ENCODE measurements around the gene GOLGA3.

GOLGA3 gene

GRCh38 chr12:132786192-132786591, 42.5 kb downstream of the GOLGA3 start:
- Histone ChIP-seq H4K20me1 (ENCODE audit: insufficient read depth, low read length, poor library complexity, severe bottlenecking) (no peaks in the 10 kb centered on the region), H3K9me2 (replicated peaks; ENCODE audit: low read depth, low read length) (no peaks in the 10 kb centered on the region), H3K9me3 (ENCODE audit: insufficient read depth, low read depth, low read length) (no peaks in the 10 kb centered on the region), H3K4me1 (ENCODE audit: insufficient read depth, low read length, poor library complexity, severe bottlenecking) (peaks cover 6% of the 10 kb centered on the region), H3K4me3 (ENCODE audit: low read length, poor library complexity, severe bottlenecking) (no peak overlapping the region), H2AFZ (ENCODE audit: low read length) (no peak overlapping the region), H3F3A (ENCODE audit: low read depth) (no peaks in the 10 kb centered on the region), H3K36me3 (ENCODE audit: insufficient read depth, low read length) (peaks cover 45% of the 10 kb centered on the region; the same call in 1 of the 2 replicates), H3K9ac (ENCODE audit: low read depth, low read length, poor library complexity, severe bottlenecking) (no peak overlapping the region), H3K27me3 (ENCODE audit: insufficient read depth, low read length, poor library complexity, severe bottlenecking) (no peaks in the 10 kb centered on the region), H3K4me2 (ENCODE audit: low read depth, low read length, poor library complexity, severe bottlenecking) (no peak overlapping the region), H3K79me2 (ENCODE audit: insufficient read depth, low read length) (no peaks in the 10 kb centered on the region)
- TF ChIP-seq CTCF (conservative IDR thresholded peaks at IDR 0.05; ENCODE audit: low read length) (no peak), EZH2phosphoT487 (IDR thresholded peaks at IDR 0.05; ENCODE audit: borderline replicate concordance) (no peak)

- no peaks in the 10 kb centered on the region for H3K9me2 ChIP-seq (replicated peaks; ENCODE audit: low read depth, low read length)
- H3K9ac ChIP-seq (ENCODE audit: low read depth, low read length, poor library complexity, severe bottlenecking) = no peak overlapping the region
- H2AFZ ChIP-seq (ENCODE audit: low read length) = no peak overlapping the region
- no peaks in the 10 kb centered on the region for H3K9me3 ChIP-seq (ENCODE audit: insufficient read depth, low read depth, low read length)
- no peak overlapping the region for H3K4me2 ChIP-seq (ENCODE audit: low read depth, low read length, poor library complexity, severe bottlenecking)
- H3K4me3 ChIP-seq (ENCODE audit: low read length, poor library complexity, severe bottlenecking) = no peak overlapping the region
- H3K4me1 ChIP-seq (ENCODE audit: insufficient read depth, low read length, poor library complexity, severe bottlenecking) = peaks cover 6% of the 10 kb centered on the region
- TF ChIP-seq CTCF (conservative IDR thresholded peaks at IDR 0.05; ENCODE audit: low read length) = no peak
- TF ChIP-seq EZH2phosphoT487 (IDR thresholded peaks at IDR 0.05; ENCODE audit: borderline replicate concordance) = no peak
- H4K20me1 ChIP-seq (ENCODE audit: insufficient read depth, low read length, poor library complexity, severe bottlenecking) = no peaks in the 10 kb centered on the region
- H3K27me3 ChIP-seq (ENCODE audit: insufficient read depth, low read length, poor library complexity, severe bottlenecking) = no peaks in the 10 kb centered on the region
- no peaks in the 10 kb centered on the region for H3K79me2 ChIP-seq (ENCODE audit: insufficient read depth, low read length)
- no peaks in the 10 kb centered on the region for H3F3A ChIP-seq (ENCODE audit: low read depth)
- H3K36me3 ChIP-seq (ENCODE audit: insufficient read depth, low read length) = peaks cover 53% of the 10 kb centered on the region; the same call in 1 of the 2 replicates
Measured at GRCh38 chr12:132784580-132784979, 44.1 kb downstream of the GOLGA3 start.

- peaks cover 52% of the 10 kb centered on the region; the same call in 1 of the 2 replicates for H3K36me3 ChIP-seq (ENCODE audit: insufficient read depth, low read length)
Measured at GRCh38 chr12:132783917-132784531, 44.6 kb downstream of the GOLGA3 start.

More at GRCh38 chr12:132783917-132784531, 44.6 kb downstream of the GOLGA3 start:
- Histone ChIP-seq H3K4me2 (ENCODE audit: low read depth, low read length, poor library complexity, severe bottlenecking) (no peak overlapping the region), H3K9ac (ENCODE audit: low read depth, low read length, poor library complexity, severe bottlenecking) (no peak overlapping the region), H3K4me1 (ENCODE audit: insufficient read depth, low read length, poor library complexity, severe bottlenecking) (peaks cover 6% of the 10 kb centered on the region), H3F3A (ENCODE audit: low read depth) (no peaks in the 10 kb centered on the region), H3K4me3 (ENCODE audit: low read length, poor library complexity, severe bottlenecking) (no peak overlapping the region), H3K79me2 (ENCODE audit: insufficient read depth, low read length) (no peaks in the 10 kb centered on the region), H2AFZ (ENCODE audit: low read length) (no peak overlapping the region), H3K27me3 (ENCODE audit: insufficient read depth, low read length, poor library complexity, severe bottlenecking) (no peaks in the 10 kb centered on the region), H3K9me3 (ENCODE audit: insufficient read depth, low read depth, low read length) (no peaks in the 10 kb centered on the region), H3K9me2 (replicated peaks; ENCODE audit: low read depth, low read length) (no peaks in the 10 kb centered on the region), H4K20me1 (ENCODE audit: insufficient read depth, low read length, poor library complexity, severe bottlenecking) (no peaks in the 10 kb centered on the region)
- TF ChIP-seq EZH2phosphoT487 (IDR thresholded peaks at IDR 0.05; ENCODE audit: borderline replicate concordance) (no peak), CTCF (conservative IDR thresholded peaks at IDR 0.05; ENCODE audit: low read length) (no peak)

Data from Loucy (cell line).